ENCODE results near the gene OR7A10. TPM values are rescaled to one million over a fixed set of nuclear protein-coding genes. Genes with fewer than 3 reads are reported as not detected.

OR7A10 gene
- total RNA-seq, 1 donor from 2014 or later = not detected

DNA sequence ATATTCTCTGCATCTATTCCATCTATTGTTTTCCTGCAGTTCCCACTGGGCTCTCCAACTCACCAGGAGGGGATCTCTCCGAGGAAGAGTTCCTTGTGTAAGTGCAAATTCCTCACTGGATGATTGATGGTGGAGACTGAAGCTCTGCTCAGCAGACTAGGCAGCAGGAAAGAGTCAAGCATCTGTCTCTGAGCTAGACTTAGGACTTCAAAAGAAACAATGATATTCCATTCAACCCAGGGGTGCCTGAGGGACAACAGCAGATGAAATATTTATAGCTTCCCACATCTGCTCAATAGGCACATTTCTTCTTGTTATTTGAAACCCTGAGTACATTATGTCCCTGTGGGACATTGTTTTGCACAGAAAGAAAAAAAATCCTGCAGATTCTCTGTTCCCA lies 13.7 kb downstream of the OR7A10 start, which contains the start of the genes OR7A5 and OR7C1:
Gene OR7A5 (minus strand): TSS at position 175 of the 400 bp plus-strand sequence. CDS start 6,944 bp downstream, outside the sequence.
Gene OR7C1 (minus strand): TSS at position 175 of the 400 bp plus-strand sequence. CDS start 35,049 bp downstream, outside the sequence.
- Histone ChIP-seq H3K27ac (no peak within 1 kb of the TSS), H4K20me1 (ENCODE audit: low read depth) (no peaks in the 10 kb centered on the region), H3K9ac (no peak within 1 kb of the TSS), H3K79me2 (ENCODE audit: low read depth) (no peaks in the 10 kb centered on the region), H3F3A (ENCODE audit: low read depth) (no peaks in the 10 kb centered on the region), H3K4me1 (no peaks in the 10 kb centered on the region), H3K36me3 (no peaks in the 10 kb centered on the region), H3K4me2 (no peak within 1 kb of the TSS), H3K27me3 (no peaks in the 10 kb centered on the region), H3K9me3 (ENCODE audit: low read depth) (no peaks in the 10 kb centered on the region), H2AFZ (replicated peaks) (no peak within 1 kb of the TSS), H3K4me3 (no peak within 1 kb of the TSS)
- no peak for DNase-seq (ENCODE audit: low spot score)
- no peak within 1 kb of the TSS for H3K27ac Mint-ChIP-seq
- H3K36me3 Mint-ChIP-seq = no peaks in the 10 kb centered on the region
- H3K27me3 Mint-ChIP-seq (ENCODE audit: insufficient read depth, low read depth) = no peaks in the 10 kb centered on the region
- no peaks in the 10 kb centered on the region for H3K4me1 Mint-ChIP-seq
- H3K4me3 Mint-ChIP-seq = no peak within 1 kb of the TSS
- TF ChIP-seq EZH2phosphoT487 (IDR thresholded peaks at IDR 0.05) (no peak), CTCF (IDR thresholded peaks at IDR 0.05) (no peak), EZH2 (IDR thresholded peaks at IDR 0.05) (no peak)
- H3K9me3 Mint-ChIP-seq = no peaks in the 10 kb centered on the region

- no peak overlapping the region for H3K27ac Mint-ChIP-seq
- no peaks in the 10 kb centered on the region for H3K79me2 ChIP-seq (ENCODE audit: low read depth)
- H3K36me3 Mint-ChIP-seq = no peaks in the 10 kb centered on the region
- H3K4me3 ChIP-seq = no peak overlapping the region
- no peak overlapping the region for H3K9ac ChIP-seq
- no peak for DNase-seq (ENCODE audit: low spot score)
- H3K4me3 Mint-ChIP-seq = no peak overlapping the region
- peaks cover 4% of the 10 kb centered on the region for H3K27me3 Mint-ChIP-seq (ENCODE audit: insufficient read depth, low read depth)
- no peaks in the 10 kb centered on the region for H3K9me3 Mint-ChIP-seq
- no peaks in the 10 kb centered on the region for H3K4me1 Mint-ChIP-seq
- no peak overlapping the region for H3K27ac ChIP-seq
- no peaks in the 10 kb centered on the region for H3K27me3 ChIP-seq
- H3K36me3 ChIP-seq = no peaks in the 10 kb centered on the region
- no peaks in the 10 kb centered on the region for H3K4me1 ChIP-seq
- no peak for TF ChIP-seq CTCF (IDR thresholded peaks at IDR 0.05)
- TF ChIP-seq EZH2 (IDR thresholded peaks at IDR 0.05) = no peak
- TF ChIP-seq EZH2phosphoT487 (IDR thresholded peaks at IDR 0.05) = no peak
- H3K4me2 ChIP-seq = no peak overlapping the region
- H3K9me3 ChIP-seq (ENCODE audit: low read depth) = peaks cover 3% of the 10 kb centered on the region
- no peaks in the 10 kb centered on the region for H3F3A ChIP-seq (ENCODE audit: low read depth)
- no peak overlapping the region for H2AFZ ChIP-seq (replicated peaks)
- H4K20me1 ChIP-seq (ENCODE audit: low read depth) = no peaks in the 10 kb centered on the region
Measured at GRCh38 chr19:14830702-14831101, 18.0 kb downstream of the OR7A10 start.

DNA sequence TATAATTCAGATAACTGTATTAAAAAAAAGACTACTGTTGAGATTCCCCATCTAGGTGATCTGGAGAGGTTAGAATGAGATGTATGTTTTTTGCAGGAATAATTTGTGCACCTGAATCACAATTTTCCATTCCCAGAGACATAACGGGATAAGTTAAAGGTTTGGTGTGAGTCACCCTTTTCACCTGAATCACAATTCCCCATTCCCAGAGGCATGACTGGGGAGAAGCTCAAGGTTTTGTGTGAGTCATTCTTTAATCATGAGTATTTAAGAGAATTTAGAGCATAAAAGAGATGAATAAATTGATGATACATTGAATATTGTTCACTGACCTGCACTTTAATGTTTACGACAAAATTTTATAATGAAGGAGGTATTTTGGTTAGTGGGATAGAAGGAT lies 22.7 kb downstream of the OR7A10 start:
- TF ChIP-seq EZH2 (IDR thresholded peaks at IDR 0.05) (no peak), EZH2phosphoT487 (IDR thresholded peaks at IDR 0.05) (no peak), CTCF (IDR thresholded peaks at IDR 0.05) (no peak)
- Mint-ChIP-seq H3K9me3 (no peaks in the 10 kb centered on the region), H3K27ac (no peak overlapping the region), H3K4me1 (no peaks in the 10 kb centered on the region), H3K4me3 (no peak overlapping the region), H3K27me3 (ENCODE audit: insufficient read depth, low read depth) (peaks cover 6% of the 10 kb centered on the region), H3K36me3 (no peaks in the 10 kb centered on the region)
- DNase-seq (ENCODE audit: low spot score) = no peak
- Histone ChIP-seq H3K36me3 (no peaks in the 10 kb centered on the region), H3K4me2 (no peak overlapping the region), H3K4me1 (no peaks in the 10 kb centered on the region), H3K79me2 (ENCODE audit: low read depth) (no peaks in the 10 kb centered on the region), H2AFZ (replicated peaks) (no peak overlapping the region), H3K9me3 (ENCODE audit: low read depth) (peaks cover 14% of the 10 kb centered on the region), H3K27ac (no peak overlapping the region), H3K27me3 (no peaks in the 10 kb centered on the region), H3K9ac (no peak overlapping the region), H3K4me3 (no peak overlapping the region), H3F3A (ENCODE audit: low read depth) (no peaks in the 10 kb centered on the region), H4K20me1 (ENCODE audit: low read depth) (no peaks in the 10 kb centered on the region)

Measured in neural progenitor cell (in vitro differentiated cells).